Liver (tissue), 9 donors: ENCODE data around the gene OR2A7. TPM values are rescaled to one million over a fixed set of nuclear protein-coding genes. Genes with fewer than 3 reads are reported as not detected.
"Not testable (repeated sequence)": the region's sequence is repeated elsewhere in the genome, so short reads cannot be mapped to it uniquely, and the experiment has no call there.

Source experiments
- DNase-seq: peaks from one replicate; pipeline ENCODE4 v3.0.0-alpha.2; 2017; ENCODE audit warnings: low spot score
- H3K27ac ChIP-seq, 2 donors: one replicate each; pipeline ENCODE4 v1.7.0; 2013; ENCODE audit warnings: inconsistent platforms in 2 of 2, low read length in 2 of 2, control low read depth in 1 of 2, low read depth in 1 of 2, mild to moderate bottlenecking in 1 of 2
- H3K27me3 ChIP-seq, 4 donors: one replicate each; pipeline versions ENCODE4 v1.6.1 to v1.7.0; 2013; ENCODE audit warnings: low read length in 3 of 4, inconsistent platforms in 1 of 4, mild to moderate bottlenecking in 1 of 4, moderate library complexity in 1 of 4; ENCODE audit not compliant: control insufficient read depth in 4 of 4, insufficient read depth in 4 of 4
- H3K36me3 ChIP-seq, 4 donors: one replicate each; pipeline versions ENCODE4 v1.6.1 to v1.7.0; 2013; ENCODE audit warnings: low read length in 3 of 4, mild to moderate bottlenecking in 3 of 4, low read depth in 1 of 4, moderate library complexity in 1 of 4; ENCODE audit not compliant: control insufficient read depth in 4 of 4, insufficient read depth in 3 of 4
- H3K4me1 ChIP-seq, 4 donors: one replicate each; pipeline versions ENCODE4 v1.6.1 to v1.7.0; 2013; ENCODE audit warnings: low read length in 3 of 4, mild to moderate bottlenecking in 3 of 4, moderate library complexity in 1 of 4; ENCODE audit not compliant: control insufficient read depth in 4 of 4, insufficient read depth in 4 of 4
- H3K4me3 ChIP-seq, 3 donors: one replicate each; pipeline versions ENCODE4 v1.6.1 to v1.7.0; 2013; ENCODE audit warnings: low read length in 3 of 3, control low read depth in 1 of 3, low read depth in 1 of 3, mild to moderate bottlenecking in 1 of 3
- H3K9ac ChIP-seq, 2 donors: one replicate each; pipeline ENCODE4 v1.7.0; 2013; ENCODE audit warnings: low read length in 2 of 2, mild to moderate bottlenecking in 2 of 2, moderate library complexity in 2 of 2, control low read depth in 1 of 2, low read depth in 1 of 2
- H3K9me3 ChIP-seq, 4 donors: one replicate each; pipeline versions ENCODE4 v1.6.1 to v1.7.0; 2013; ENCODE audit warnings: low read length in 3 of 4; ENCODE audit not compliant: control insufficient read depth in 4 of 4
- WGBS: extraction: QIAGEN DNeasy Blood & Tissue Kit; methylation state at CpG from one replicate; pipeline ENCODE4 v1.1.7; 2013; 5-methylcytosine and 5-hydroxymethylcytosine counted together
- polyA plus RNA-seq, 2 donors: library from polyadenylated mRNA; stranded (reverse) in 1 of 2; unstranded in 1 of 2; fragments of 200-250 nt in 1 of 2; fragments of >200 nt in 1 of 2; fragmentation: Nextera tagmentation in 1 of 2; extraction: Ambion mirVana in 1 of 2; gene quantifications; one replicate each; pipeline versions ENCODE4 v1.2.1 to v1.2.3, GENCODE V29; 2013 to 2015
- total RNA-seq, 2 donors: library from RNA; depleted of rRNA; stranded (reverse); fragments of >200 nt; gene quantifications; one replicate each; pipeline ENCODE4 v1.2.3, GENCODE V29; 2014
- donor health status: healthy.
- donor health status: healthy.
- donor health status: healthy.
- donor health status: healthy.
- donor health status: healthy.

OR2A7 gene
- total and polyA plus RNA-seq, 4 donors, result 1.1 to 1.6 (median 1.5) TPM

DNA sequence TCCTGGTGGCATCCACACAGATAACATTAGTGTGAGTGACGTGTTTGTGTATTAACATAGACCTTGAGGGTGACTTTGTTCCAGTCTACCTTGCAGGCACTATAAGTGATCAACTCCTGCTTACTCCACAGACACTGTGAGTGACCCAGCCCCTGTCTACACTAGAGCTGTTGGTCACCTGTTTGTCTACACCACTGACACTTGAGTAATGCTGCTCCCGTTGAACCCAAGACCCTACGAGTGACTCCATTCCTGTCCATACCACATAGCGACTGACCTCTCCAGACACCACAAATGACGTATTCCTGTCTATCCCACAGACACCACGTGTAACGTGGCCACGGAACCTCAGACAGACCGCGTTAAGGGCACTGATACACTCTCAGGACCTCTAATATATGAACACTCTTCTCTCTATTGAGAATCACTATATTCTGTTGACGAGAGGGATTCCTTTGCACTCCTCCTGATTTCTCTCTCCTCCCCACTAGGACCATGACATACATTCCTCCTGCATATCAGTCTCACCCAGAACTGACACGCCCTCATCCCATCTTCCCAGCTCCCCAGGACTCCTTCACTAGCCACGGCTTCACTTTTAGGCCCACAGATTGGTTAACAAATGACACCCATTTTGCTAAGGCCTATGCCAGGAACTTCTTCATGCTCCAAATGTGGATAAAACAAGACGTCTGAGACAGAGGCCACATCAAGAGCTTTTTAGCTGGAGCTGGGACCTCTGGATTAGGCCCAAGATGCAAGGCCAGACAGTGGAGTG, 28.0 kb upstream of the OR2A7 start:
- H3K27me3 ChIP-seq, H3K27ac ChIP-seq, H3K4me3 ChIP-seq, DNase-seq, H3K9me3 ChIP-seq, H3K9ac ChIP-seq, H3K36me3 ChIP-seq, H3K4me1 ChIP-seq: not testable (repeated sequence)
- WGBS, result 98% methylated on average over 2 of the region's 14 CpGs

DNA sequence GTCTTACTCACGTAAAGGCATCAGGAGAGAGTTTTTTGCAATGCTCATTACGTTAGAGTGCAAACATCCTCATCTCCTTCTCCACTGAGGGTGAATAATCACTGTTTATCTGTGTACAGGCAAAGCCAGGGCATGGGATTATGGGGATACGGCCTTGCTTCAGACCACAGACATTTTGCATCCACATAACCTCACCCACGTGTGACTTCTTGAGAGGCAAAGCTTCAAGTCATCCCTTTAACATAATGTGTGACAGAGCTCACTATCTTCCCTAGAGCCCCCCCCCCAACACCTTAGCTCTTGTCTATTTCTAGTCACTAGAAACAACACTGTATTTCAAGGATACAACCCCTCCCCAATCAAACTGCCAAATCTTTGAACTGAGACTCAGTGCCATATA, 27.0 kb upstream of the OR2A7 start:
- DNase-seq, H3K9me3 ChIP-seq, H3K27ac ChIP-seq, H3K4me1 ChIP-seq, H3K9ac ChIP-seq, H3K27me3 ChIP-seq, H3K36me3 ChIP-seq, H3K4me3 ChIP-seq: not testable (repeated sequence)
- WGBS, result 81% methylated on average over 2 of the region's 4 CpGs

DNA sequence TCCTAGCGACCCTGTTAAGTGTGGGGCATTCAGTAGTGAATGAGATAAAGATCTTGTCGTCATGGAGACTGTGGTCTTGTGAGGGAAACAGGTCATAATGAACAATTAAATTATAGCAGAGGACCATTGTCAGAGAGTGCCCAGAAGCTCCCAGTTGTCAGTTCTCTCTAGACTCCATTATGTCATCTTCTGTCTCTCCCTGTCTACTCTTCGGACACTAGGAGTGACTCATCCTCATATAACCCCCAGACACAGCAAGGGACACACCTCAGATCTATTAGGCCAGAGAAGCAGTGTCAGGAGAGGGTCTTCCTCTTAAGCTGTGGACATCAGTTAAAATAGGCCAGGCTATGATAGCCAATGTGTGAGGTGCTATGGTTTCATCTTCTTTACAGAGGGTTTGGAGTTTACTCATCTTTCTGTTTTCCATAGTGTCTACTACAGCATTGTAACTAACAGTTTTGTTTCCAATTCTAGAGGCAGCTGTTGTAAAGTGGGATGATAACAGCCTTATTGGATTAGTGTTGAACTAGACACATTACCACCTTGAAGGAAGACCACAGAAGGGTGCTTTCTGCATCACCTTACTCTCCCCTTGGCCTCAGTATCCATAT, 22.7 kb upstream of the OR2A7 start:
- not testable (repeated sequence) for H3K36me3 ChIP-seq, H3K27me3 ChIP-seq, DNase-seq, H3K27ac ChIP-seq, H3K9me3 ChIP-seq, H3K4me3 ChIP-seq, H3K4me1 ChIP-seq, H3K9ac ChIP-seq
- WGBS, result no CpG with 5 or more reads among the region's 3 CpGs

DNA sequence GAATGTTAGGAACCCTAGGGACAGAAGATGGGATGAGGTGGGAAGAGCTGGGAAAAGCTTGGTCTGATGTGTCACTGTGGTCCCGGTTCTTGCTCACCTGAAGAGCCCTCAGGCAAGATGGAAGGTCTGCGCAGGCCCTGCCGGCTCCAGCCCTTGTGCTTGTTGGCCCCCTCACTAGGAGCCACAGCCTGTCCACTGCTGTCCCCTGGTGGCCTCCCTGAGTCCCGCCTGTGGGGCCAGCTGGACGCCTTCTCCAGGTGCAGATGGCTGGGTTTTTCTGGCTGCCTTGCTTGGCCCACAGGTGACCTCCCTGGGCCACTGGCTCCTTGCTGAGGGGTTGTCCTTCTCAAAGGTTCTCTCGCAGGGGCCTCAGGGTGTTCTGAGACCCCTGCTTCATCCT, 19.1 kb upstream of the OR2A7 start:
- H3K4me1 ChIP-seq, H3K4me3 ChIP-seq, H3K9me3 ChIP-seq, H3K9ac ChIP-seq, DNase-seq, H3K27me3 ChIP-seq, H3K27ac ChIP-seq, H3K36me3 ChIP-seq: not testable (repeated sequence)
- WGBS, result no CpG with 5 or more reads among the region's 6 CpGs

DNA sequence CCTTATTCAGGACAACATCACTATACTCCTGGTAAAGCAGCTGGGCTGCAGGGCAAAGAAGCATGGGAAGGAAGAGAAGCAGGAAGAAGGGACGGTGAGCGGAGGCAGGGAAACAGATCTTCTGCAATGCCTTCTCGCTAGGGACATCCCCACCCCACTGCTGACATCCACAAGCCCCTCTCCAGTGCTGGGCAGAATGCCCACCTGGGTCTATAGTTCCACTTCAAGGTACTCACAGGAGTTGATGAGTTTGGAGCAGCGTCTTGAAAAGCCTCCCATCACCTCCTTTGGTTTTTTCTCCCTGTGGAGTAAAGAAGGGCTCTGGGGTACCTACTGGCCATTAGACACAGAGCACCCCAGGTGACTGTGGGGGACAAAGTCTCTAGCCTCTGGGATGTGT, 17.9 kb upstream of the OR2A7 start:
- H3K27me3 ChIP-seq, H3K4me3 ChIP-seq, H3K4me1 ChIP-seq, H3K36me3 ChIP-seq, H3K27ac ChIP-seq, H3K9me3 ChIP-seq, H3K9ac ChIP-seq, DNase-seq: not testable (repeated sequence)
- WGBS, result 96% methylated on average over 2 of the region's 4 CpGs

DNA sequence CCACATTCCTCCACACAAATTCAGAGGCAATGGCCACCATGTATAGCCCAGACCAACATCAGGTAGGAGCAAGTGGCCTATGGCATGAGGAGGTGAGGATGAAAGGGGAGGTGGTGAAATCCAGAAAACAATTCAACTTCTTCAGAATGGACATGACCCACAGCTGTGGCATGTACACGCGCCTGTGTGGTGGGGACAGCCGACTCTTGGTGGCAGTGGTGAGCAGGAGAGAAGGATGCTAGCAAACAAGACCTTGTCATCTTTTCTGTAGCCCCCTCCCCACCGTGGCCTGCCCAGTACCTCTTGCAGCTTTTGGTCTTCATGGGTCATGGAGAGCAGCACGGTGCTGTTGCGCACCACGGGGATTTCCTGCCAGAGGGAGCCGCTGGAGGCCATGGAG, 17.4 kb upstream of the OR2A7 start:
- H3K36me3 ChIP-seq, DNase-seq, H3K27me3 ChIP-seq, H3K4me1 ChIP-seq, H3K4me3 ChIP-seq, H3K27ac ChIP-seq, H3K9me3 ChIP-seq, H3K9ac ChIP-seq: not testable (repeated sequence)
- no CpG with 5 or more reads among the region's 8 CpGs for WGBS

DNA sequence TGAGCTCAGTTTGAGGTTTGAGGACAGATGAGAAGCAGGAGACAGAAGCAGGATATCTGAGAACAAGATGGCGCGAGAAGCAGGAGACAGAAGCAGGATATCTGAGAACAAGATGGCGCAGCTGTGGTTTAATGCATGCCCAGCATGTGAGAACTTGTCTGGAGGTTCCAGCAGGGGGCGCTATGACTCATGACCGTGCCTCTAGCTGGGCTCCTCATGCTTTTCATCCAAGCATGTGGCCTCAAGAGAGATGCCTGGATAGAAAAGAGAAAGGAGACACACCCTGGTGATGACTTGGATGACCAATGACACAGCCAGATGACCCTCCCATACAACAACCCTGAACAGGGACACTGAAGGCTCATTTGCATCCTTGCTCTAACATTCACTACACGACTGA, 15.4 kb upstream of the OR2A7 start:
- H3K9ac ChIP-seq, H3K27me3 ChIP-seq, H3K4me3 ChIP-seq, H3K4me1 ChIP-seq, DNase-seq, H3K9me3 ChIP-seq, H3K27ac ChIP-seq, H3K36me3 ChIP-seq: not testable (repeated sequence)
- over 99% methylated on average over 3 of the region's 6 CpGs for WGBS

DNA sequence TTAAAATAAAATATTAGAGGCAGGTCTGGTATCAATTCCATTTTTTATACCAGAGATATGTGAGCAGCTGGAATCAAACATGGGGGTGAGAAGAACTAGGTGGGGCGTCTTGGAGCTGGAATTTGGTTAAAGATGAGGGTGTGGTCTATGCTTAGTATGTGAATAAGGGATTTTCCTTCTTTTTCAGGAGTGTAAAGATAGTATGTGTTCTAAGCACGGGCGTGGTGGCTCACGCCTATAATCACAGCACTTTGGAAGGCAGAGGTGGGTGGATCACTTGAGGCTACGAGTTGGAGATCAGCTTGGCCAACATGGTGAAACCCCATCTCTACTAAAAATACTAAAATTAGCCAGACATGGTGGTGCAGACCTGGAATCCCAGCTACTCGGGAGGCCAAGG, 10.7 kb upstream of the OR2A7 start:
- DNase-seq, H3K9ac ChIP-seq: not testable (repeated sequence)
- 93% methylated on average over 4 of the region's 6 CpGs for WGBS

More for the DNA sequence above, 10.7 kb upstream of the OR2A7 start:
- not testable (repeated sequence) for H3K27me3 ChIP-seq, H3K27ac ChIP-seq, H3K36me3 ChIP-seq, H3K9me3 ChIP-seq, H3K4me3 ChIP-seq, H3K4me1 ChIP-seq
